Uterus (tissue), 4 donors: ENCODE data around the gene XKR7. TPM values are rescaled to one million over a fixed set of nuclear protein-coding genes. Genes with fewer than 3 reads are reported as not detected.
"Not testable (repeated sequence)": the region's sequence is repeated elsewhere in the genome, so short reads cannot be mapped to it uniquely, and the experiment has no call there.

Source experiments
- DNase-seq, 2 donors: peaks; one replicate each; pipeline ENCODE4 v3.0.0-alpha.2; 2019 to 2020
- H3K27ac ChIP-seq, 2 donors: fragments of 200-600 bp; sonication (generic); 1 replicate in 1 of 2; 2 replicates in 1 of 2; pipeline ENCODE4 v1.5.1; 2016 to 2018
- H3K27me3 ChIP-seq, 2 donors: fragments of 200-600 bp; sonication (generic); one replicate each; pipeline ENCODE4 v1.5.1; 2018 to 2019; ENCODE audit warnings: control low read depth in 1 of 2
- H3K36me3 ChIP-seq, 2 donors: fragments of 200-600 bp; sonication (generic); one replicate each; pipeline ENCODE4 v1.5.1; 2019; ENCODE audit warnings: control low read depth in 1 of 2
- H3K4me1 ChIP-seq, 2 donors: fragments of 200-600 bp; sonication (generic); one replicate each; pipeline ENCODE4 v1.5.1; 2018 to 2019; ENCODE audit warnings: control low read depth in 1 of 2
- H3K4me3 ChIP-seq, 2 donors: fragments of 200-600 bp; sonication (generic); 1 replicate in 1 of 2; 2 replicates in 1 of 2; pipeline ENCODE4 v1.5.1; 2018 to 2019; ENCODE audit warnings: mild to moderate bottlenecking in 1 of 2
- H3K9me3 ChIP-seq, 2 donors: fragments of 200-600 bp; sonication (generic); one replicate each; pipeline ENCODE4 v1.5.1; 2019; ENCODE audit warnings: control low read depth in 1 of 2
- CTCF ChIP-seq, 4 experiments: fragments of 200-600 bp in 2 of 4; fragments of 450-650 bp in 2 of 4; sonication (generic) in 2 of 4; IDR thresholded peaks; one replicate each; pipeline ENCODE4 v1.5.1; 2016 to 2019; ENCODE audit warnings: antibody characterized with exemption in 4 of 4, mild to moderate bottlenecking in 2 of 4, moderate library complexity in 1 of 4
- POLR2A ChIP-seq, 2 donors: fragments of 450-650 bp; IDR thresholded peaks; one replicate each; pipeline ENCODE4 v1.6.1; 2016; ENCODE audit warnings: antibody characterized with exemption in 2 of 2, mild to moderate bottlenecking in 1 of 2, moderate library complexity in 1 of 2
- intact Hi-C: fragments of 100-400 bp; cut with DNase I; formaldehyde crosslinking; loops from one replicate; pipeline ENCODE4 v1.15.1; 2023; ENCODE audit warnings: low total_unique reads
- total RNA-seq, 4 donors: library from RNA; depleted of rRNA in 3 of 4; stranded (reverse); fragments of >200 nt in 3 of 4; gene quantifications; one replicate each; pipeline versions ENCODE4 v1.1.0 to v1.2.4, GENCODE V29; 2014 to 2023
- donor health status: DM: yes; HTN: yes; CAD: no.

Gene XKR7
- total RNA-seq, result under 1 TPM in 1 of 4 donors, not detected in 3; 0.14 TPM

GRCh38 chr20:31967830-31968249, at the start of gene XKR7:
Gene XKR7, plus strand, starts transcription at chr20:31968151. Its CDS starts 25 bp downstream, at chr20:31968176.
- Histone ChIP-seq H3K4me1 (no peaks in the 10 kb centered on the region), H3K27ac (no peak within 1 kb of the TSS), H3K36me3 (no peaks in the 10 kb centered on the region), H3K27me3 (peaks cover 0 to 8% of the 10 kb centered on the region in 2 donors), H3K9me3 (no peaks in the 10 kb centered on the region), H3K4me3 (no peak within 1 kb of the TSS)
- intact Hi-C loops, result no loop called here
- TF ChIP-seq CTCF (IDR thresholded peaks at IDR 0.05) (no peak), POLR2A (IDR thresholded peaks at IDR 0.05) (no peak)
- no peak for DNase-seq

- H3K4me3 ChIP-seq, result no peak overlapping the region
- TF ChIP-seq POLR2A (IDR thresholded peaks at IDR 0.05), result no peak
- no peak for TF ChIP-seq CTCF (IDR thresholded peaks at IDR 0.05)
- no peak for DNase-seq
- H3K27me3 ChIP-seq, result no peaks in the 10 kb centered on the region
- H3K4me1 ChIP-seq, result no peaks in the 10 kb centered on the region
- H3K9me3 ChIP-seq, result no peaks in the 10 kb centered on the region
- H3K36me3 ChIP-seq, result no peaks in the 10 kb centered on the region
- intact Hi-C loops, result no loop called here
- H3K27ac ChIP-seq, result no peak overlapping the region
Observed at GRCh38 chr20:31918466-31919105, 49.4 kb upstream of the XKR7 start.

- TF ChIP-seq POLR2A (IDR thresholded peaks at IDR 0.05) (no peak), CTCF (IDR thresholded peaks at IDR 0.05) (no peak)
Observed at GRCh38 chr20:31919410-31920155, 48.4 kb upstream of the XKR7 start.

GRCh38 chr20:31920275-31920855, 47.6 kb upstream of the XKR7 start:
- no peaks in the 10 kb centered on the region for H3K36me3 ChIP-seq
- TF ChIP-seq CTCF (IDR thresholded peaks at IDR 0.05) (no peak), POLR2A (IDR thresholded peaks at IDR 0.05) (no peak)
- H3K9me3 ChIP-seq, result no peaks in the 10 kb centered on the region
- H3K27me3 ChIP-seq, result no peaks in the 10 kb centered on the region
- intact Hi-C loops, result no loop called here
- no peak overlapping the region for H3K4me3 ChIP-seq
- DNase-seq, result no peak
- no peaks in the 10 kb centered on the region for H3K4me1 ChIP-seq
- no peak overlapping the region for H3K27ac ChIP-seq

More at GRCh38 chr20:31919410-31920155, 48.4 kb upstream of the XKR7 start:
- Histone ChIP-seq H3K27ac (no peak overlapping the region), H3K4me1 (no peaks in the 10 kb centered on the region), H3K4me3 (no peak overlapping the region), H3K36me3 (no peaks in the 10 kb centered on the region), H3K9me3 (no peaks in the 10 kb centered on the region), H3K27me3 (no peaks in the 10 kb centered on the region)
- no peak for DNase-seq
- intact Hi-C loops, result no loop called here

GRCh38 chr20:31921480-31921879, 46.5 kb upstream of the XKR7 start:
- H3K27me3 ChIP-seq, intact Hi-C loops, H3K4me1 ChIP-seq, H3K9me3 ChIP-seq, H3K36me3 ChIP-seq, H3K4me3 ChIP-seq, H3K27ac ChIP-seq, DNase-seq: not testable (repeated sequence)
